IPS-NIHi7 (cell line): ENCODE measurements around the gene PLA2G1B.
"Not testable (repeated sequence)": the region's sequence is repeated elsewhere in the genome, so short reads cannot be mapped to it uniquely, and the experiment has no call there.

Experiments
- DNase-seq: peaks from one replicate; pipeline ENCODE4 v3.0.0; 2012; ENCODE audit warnings: mixed read lengths; ENCODE audit errors: extremely low spot score

The PLA2G1B gene

DNA sequence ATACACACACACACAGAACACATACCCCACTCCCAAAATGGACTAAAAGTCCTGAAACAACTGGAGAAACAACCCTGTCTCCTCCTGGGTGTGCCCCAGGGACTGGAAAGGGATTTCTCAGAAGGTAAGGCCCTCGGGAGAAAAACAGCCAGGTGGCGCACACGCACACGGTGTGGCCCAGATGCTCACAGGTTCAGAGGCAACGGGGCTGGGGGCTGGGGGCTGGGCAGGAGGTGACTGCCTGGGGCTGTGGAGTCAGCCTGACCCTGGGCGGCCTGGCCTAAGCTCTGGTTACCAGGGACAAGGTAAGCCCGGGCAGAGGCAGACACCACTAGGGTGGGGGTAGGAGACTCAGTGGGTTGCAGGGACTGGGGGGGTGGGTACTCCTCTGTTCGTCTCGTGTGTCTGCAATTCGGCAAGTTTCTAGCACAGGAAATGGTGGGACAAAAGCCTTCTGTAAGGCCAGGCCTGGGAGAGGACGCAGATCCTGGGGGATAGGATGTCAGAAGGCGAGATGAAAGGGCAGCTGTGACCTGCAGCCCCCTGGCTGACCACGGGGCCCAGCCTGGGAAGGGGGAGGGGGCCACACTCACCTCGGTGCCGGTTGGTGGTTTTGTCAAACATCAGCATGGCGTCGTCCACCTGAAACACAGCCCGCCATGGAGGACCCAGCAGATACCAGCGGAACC is 31.0 kb upstream of the PLA2G1B start:
- DNase-seq, result peak; percentile 60

DNA sequence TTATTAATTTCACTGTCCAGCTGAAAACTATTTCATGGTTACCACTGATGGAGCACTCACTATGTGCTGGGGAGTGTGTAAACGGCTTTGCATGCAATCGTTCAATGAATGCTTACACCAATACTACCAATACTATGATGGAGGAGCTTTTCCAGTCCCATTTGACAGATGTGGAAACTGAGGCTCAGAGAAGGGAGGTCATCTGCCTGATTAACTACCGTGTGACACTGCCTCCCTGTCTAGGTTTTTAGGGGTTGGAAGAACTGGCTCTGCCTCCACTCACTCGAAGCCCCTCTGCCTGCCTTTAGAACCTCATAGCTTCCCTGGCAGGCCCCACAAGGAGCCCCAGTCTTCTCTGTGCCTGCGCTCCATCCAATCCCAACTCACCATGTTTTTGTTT is 29.5 kb upstream of the PLA2G1B start:
- no peak for DNase-seq

DNA sequence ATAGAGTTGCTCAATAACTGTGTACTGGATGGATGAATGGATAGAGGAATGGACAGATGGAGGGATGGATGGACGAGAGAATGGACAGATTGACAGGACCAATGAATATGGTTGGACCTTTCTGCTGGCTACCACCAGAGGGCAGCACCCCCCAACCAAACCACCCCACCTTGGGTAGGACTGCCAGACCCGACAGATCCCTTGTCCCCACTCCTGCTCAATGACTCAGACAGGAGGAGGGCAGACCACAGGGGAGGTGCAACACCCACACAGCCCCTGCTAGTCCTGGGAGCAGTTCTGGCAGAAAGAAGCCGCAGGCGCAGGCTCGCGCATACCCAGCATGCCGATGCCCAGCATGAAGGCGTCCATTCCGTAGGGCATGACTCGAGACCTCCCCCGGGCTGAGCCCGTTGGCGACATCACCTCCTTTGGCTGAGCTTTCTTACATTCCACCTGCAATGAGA is 29.0 kb upstream of the PLA2G1B start:
- DNase-seq, result peak; percentile 96

DNA sequence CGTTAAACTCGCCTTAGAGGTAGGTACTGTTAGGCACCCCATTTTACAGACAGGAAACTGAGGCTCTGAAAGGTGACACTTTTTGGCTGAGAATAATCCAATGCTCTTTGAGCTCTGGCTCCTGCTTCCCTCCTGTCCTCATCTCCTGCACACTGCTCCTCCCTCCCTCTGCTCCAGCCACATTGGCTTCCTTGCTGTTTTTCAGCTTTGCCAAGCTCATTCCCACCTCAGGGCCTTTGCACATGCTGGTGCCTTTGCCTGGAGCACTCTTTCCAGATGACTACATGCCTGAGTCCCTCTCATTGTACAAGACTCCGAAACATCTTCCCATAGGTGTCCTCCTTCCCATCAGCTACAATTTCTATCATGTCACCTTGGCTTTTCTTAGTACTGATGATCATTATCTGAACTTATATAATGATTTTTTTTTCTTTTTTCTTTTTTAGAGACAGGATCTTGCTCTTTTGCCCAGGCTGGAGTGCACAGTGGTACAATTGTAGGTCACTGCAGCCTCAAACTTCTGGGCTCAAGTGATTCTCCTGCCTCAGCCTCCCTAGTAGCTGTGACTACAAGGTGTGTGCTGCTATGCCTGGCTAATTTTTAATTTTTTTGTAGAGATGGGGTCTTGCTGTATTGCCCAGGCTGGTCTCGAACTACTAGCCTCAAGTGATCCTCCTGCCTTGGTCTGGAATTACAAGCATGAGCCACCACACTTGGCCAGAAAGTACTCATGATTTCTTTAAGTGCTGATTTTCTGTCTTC is 26.2 kb upstream of the PLA2G1B start:
- no peak for DNase-seq

DNA sequence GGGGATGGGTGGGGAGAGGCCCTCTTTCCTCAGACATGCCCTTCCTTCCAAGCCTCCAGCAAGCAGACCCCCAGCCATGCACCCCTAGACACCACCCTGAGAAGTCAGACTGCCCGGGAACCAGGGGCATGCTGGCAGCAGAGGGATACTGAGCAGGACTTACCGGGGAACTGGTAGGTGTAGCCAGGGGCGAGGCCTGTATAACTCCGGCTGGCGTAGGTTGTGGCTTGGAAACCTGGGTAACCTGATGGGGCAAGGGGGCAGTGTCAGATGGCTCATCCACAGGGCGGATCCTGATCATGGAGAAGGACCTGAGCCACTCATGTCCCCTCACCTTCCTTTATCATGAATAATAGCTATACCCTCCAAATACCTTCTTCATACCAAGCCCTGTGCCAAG is 25.6 kb upstream of the PLA2G1B start:
- no peak for DNase-seq

DNA sequence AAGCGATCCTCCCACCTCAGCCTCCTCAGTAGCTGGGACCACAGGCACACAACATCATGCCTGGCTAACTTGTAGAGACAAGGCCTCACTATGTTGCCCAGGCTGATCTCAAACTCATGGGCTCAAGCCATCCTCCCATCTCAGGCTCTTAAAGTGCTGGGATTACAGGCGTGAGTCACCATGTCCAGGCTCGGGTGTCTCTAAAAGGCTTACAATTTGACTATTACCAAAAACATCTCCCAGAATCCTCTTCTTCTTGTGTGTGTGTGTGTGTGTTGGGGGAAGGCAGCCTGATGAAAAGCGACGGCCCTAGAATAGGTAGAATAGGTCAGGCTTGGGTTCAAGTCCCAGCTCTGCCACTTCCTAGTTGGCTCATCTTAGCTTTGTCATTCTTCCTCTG is 24.5 kb upstream of the PLA2G1B start:
- no peak for DNase-seq

DNA sequence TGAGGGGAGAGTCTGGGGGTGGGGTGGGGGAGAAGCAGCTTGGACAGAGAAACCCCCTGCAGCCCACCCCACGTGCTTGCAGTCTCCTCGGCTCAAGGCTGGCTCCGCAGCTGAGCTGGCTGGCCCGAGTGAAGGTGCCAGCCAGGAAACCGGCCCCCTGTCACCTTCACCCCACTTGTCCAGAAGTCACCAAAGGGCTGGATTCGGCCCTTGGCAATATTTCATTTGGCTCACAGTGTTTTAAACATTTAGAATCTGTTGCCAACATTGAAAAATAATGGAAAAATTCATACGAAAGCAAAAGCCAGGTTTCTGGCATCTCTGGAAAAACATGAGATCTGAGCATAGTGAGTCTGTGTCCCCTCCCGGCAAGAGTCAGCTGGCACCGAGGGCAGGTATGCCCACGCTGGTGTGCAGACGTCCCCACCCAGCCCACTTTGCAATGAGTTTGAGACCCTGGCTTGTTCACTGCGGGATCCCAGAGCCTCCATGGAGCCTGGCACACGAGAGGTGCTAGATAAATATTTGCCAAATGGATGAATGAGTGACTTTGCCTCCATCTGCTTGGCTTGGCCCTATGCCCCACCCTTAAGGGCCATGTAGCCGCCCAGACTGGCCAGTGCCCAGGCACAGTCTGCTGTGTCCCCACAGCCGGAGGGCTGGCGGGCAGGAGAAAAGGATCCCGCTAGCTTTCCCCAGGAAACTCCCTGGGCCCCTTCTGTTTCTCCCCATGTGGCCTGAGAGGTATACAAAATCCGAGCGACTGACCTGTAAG is 23.2 kb upstream of the PLA2G1B start:
- DNase-seq, result no peak

DNA sequence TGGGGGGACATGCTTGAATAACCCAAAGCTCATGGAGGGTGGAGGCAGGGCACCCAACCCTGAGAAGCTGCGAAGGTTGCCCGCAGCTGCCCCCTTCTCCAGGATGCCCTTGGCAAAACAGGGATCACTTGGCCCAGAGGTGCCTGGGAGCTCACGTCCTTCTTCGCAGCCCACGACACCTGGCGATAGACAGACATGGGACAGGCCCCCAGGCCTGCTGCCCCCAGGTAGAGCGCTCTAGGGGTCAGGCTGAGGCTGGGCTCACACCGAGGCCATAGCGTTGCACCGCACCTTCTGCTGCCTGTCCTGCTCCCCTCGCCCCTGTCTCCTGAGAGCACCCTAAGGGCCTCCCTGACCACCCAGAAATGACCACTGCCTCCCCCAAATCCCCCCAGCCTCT is 20.2 kb upstream of the PLA2G1B start:
- DNase-seq, result no peak

DNA sequence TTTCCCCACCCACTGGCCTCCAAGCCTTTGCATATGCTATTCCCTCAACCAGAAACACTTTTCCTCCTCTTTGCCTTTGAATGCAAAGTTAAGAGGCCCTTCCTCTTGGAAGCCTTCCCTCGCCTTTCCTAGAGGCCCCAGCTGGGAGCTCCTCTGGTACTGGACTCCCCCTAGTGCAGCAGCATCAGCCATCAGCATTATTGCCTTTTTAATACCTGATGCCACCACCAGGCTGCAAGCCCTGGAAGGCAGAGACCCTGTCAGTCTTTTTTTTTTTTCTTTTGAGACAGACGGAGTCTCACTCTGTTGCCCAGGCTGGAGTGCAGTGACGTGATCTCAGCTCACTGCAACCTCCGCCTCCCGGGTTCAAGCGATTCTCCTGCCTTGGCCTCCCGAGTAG is 19.1 kb upstream of the PLA2G1B start:
- no peak for DNase-seq

DNA sequence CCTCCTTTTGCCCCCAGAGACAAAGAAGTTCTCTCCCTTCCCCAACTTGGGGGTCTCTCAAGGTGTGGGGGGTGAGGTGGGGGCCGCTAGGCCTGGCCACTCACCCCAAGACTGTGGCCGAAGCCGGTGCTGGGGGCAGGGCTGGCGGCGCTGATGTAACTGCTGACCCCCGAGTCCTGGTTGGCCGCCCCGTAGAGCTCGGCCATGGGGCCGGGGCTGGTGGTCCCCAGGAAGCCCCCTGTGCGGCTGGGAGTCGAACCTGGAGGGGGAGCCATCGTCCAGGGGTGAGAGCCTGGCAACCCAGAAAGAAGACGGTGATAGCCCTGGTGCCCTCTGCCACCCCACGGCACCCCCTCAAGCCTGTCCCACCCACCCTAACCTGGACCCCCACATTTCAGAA is 18.5 kb upstream of the PLA2G1B start:
- no peak for DNase-seq

DNA sequence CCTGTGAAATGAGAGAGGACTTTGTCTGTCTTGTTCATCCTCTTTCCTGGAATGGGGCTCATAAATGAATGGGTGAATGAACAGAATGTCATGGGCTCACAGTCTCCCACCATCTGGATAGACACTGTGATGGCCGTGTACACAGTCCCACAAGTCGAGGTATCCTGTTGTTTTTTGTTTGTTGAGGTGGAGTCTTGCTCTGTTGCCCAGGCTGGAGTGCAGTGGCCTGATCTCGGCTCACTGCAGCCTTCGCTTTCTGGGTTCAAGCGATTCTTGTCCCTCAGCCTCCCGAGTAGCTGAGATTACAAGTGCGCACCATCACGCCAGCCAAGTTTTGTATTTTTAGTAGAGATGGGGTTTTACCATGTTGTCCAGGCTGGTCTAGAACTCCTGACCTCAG is 16.1 kb upstream of the PLA2G1B start:
- DNase-seq, result peak; percentile 3

DNA sequence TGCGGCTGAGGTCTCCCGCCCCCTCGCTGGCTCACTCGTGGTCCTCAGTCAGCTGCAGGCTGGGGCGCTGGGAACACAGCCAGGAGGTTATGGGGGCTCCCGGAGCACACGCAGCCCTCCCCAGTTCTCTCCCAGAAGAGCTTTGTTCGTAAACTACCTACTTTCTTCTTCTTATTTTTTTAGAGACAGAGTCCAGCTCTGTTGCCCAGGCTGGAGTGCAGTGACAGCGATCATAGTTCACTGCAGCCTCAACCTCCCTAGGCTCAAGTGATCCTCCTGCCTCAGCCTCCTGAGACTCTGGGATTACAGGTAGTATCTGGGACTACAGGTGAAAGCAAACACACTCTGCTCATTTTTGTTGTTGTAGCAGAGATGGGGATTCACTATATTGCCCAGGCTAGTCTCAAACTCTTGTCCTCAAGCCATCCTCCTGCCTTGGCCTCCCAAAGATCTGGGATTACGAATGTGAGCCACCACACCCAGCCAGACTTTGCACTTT is 15.5 kb upstream of the PLA2G1B start:
- DNase-seq, result no peak

DNA sequence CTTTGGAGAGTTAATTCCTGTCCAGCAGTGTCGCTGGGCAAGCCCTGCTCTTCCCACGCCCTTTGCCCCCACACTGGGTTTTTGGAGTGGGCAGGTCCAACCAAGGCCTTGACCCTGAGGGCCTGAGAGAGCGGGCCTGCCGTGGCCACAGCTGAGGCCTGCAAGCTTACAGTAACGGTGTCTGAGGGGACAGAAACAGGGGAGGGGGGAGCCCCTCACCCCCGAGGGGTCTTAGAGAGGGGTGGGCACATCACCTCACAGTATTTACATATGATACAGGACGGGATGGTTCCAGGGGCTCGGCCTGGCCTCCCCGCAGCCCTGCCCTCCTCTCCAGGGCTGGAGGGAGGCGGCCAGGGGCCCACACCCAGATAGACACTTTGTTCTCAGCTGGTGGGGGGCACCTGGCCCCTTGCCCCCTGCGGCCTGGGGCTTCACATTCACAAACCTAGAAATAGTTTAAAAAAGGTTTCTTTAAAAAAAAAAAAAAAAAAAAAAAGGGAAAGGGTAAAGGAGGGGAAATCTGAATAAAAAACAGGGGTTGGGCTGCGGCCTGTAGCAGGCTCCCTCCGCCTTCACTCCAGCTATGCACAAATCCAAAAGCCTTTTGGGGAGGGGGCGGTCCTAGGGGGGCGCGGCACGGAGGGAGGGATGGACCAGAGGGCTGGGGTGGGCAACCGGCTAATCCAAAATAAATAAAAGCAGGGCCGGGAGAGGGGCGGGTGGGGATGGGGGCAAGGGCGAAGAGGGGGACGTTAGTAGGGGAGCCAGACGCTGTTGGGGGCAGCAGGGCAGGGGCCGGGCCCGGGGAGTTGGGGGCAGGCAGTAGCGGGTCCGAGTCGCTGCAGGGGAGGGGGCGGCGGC is 14.8 kb upstream of the PLA2G1B start:
- peak; percentile 30 for DNase-seq

DNA sequence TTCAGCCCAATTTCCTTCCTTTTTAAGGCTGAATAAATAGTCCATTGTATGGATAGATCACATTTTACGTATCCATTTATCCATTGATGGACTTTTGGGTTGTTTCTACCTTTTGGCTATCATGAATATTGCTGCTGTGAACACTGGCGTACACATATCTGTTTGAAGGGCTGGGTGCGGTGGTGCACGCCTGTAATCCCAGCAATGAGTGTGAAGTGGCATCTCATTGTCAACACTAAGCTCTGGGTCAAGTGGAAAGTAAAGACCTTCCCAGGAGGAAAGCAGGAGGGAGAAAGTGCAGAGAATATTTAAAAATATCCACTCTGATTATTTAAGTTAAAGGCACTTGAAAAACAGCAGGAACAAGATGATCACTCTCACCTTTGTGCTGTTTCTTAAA is 11.7 kb upstream of the PLA2G1B start:
- DNase-seq, result no peak

DNA sequence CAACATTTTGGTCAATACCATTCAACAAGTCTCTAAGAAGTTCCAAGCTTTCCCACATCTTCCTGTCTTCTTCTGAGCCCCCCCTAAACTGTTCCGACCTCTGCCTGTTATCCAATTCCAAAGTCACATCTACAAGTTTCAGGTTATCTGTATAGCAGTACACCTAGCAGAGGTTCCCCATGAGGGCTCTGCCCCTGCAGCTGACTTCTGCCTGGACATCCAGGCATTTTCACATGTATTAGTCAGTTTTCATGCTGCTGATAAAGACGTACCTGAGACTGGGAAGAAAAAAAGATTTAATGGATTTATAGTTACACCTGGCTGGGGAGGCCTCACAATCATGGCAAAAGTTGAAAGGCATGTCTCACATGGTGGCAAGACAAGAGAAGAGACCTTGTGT is 10.2 kb upstream of the PLA2G1B start:
- no peak for DNase-seq

DNA sequence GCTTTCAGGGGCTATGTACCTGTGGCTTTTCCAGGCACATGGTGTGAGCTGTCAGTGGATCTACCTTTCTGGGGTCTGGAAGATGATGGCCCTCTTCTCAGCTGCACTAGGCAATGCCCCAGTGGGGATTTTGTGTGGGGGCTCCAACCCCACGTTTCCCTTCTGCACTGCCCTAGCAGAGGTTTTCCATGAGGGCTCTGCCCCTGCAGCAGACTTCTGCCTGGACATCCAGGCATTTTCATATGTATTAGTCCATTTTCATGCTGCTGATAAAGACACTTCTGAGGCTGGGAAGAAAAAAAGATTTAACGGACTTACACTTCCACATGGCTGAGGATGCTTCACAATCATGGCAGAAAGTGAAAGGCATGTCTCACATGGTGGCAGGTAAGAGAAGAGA is 8.8 kb upstream of the PLA2G1B start:
- not testable (repeated sequence) for DNase-seq

DNA sequence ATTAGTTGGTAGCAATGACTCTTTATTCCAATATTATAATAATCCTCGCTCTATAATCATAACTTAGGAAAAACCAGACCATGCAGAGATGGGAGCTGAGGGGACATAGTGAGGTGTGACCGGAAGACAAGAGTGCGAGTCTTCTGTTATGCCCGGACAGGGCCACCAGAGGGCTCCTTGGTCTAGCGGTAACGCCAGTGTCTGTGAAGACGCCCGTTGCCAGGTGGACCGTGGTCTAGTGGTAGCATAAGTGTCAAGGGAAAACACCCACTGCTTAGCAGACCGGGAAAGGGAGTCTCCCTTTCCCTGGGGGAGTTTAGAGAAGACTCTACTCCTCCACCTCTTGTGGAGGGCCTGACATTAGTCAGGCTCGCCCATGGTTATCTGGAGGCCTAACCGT is 7.9 kb upstream of the PLA2G1B start:
- DNase-seq, result peak; percentile 19

DNA sequence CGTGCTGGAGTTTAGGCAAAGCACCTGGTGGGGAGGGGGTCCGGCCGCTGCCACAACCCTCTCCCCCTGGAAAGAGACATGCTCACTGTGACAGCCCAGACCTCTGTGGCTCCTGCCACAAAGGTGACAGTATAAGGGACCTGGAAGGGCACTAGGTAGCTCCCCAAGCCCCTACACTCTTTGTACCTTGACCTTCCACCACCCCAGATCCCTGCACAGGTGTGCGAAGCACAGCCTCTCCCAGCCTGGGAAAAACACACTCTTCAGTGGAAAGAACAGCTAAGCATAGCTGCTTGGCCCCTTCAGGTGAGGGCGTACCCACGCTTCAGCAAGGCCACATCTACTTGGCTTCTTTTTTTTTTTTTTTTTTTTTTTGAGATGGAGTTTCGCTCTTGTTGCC is 4.9 kb upstream of the PLA2G1B start:
- no peak for DNase-seq

DNA sequence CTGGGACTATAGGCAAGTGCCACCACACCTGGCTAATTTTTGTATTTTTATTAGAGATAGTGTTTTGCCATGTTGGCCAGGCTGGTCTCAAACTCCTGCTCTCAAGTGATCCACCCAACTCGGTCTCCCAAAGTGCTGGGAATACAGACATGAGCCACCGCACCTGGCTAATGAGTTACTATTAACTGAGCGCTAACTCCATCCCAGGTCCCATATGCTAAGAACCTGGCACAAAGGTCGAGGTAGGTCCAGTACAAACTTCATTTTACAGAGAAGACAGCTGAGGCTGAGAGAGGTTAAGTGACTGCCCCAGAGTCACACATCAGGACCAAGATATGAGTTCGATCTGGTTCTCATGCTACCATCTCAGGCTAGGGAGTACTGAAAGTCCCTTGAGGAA is 4.5 kb upstream of the PLA2G1B start:
- no peak for DNase-seq

DNA sequence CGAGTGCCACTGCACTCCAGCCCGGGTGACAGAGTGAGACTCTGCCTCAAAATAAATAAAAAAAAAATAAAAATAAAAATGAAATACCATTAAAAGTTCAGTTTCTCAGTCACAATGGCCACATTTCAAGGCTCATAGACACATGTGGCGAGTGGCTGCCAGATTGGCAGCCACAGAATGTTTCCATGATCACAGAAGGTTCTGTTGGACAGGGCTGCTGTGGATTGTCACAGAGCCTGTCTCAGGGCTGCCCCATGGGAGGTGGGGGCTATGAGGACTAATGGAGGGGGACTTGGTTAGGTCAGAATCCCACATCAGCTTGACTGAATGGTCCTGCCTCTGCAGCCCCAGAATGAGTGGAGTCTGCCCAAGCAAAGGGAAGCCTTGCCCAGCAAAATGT is 3.8 kb upstream of the PLA2G1B start:
- no peak for DNase-seq

DNA sequence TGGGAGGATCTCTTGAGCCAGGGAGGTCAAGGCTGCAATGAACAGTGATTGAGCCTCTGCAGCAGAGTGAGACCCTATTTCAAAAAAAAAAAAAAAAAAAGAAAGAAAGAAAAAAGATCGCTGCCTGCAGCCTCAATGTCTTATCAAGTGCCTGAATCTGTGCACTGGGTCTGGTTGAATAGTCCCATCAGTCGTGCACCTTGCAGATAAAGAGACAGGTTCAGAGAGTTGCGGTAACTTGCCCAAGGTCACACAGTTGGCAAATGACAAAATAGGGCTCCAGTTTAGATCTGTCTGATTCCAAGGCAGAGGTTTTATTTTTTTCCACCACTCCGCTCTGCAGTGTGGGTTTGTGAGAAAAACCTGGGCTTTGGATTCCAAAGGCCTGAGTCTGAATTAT is 649 bp upstream of the PLA2G1B start:
- DNase-seq, result no peak
